ENCODE results near the gene SPIN4. TPM values are rescaled to one million over a fixed set of nuclear protein-coding genes. Genes with fewer than 3 reads are reported as not detected.
A peak's percentile ranks its signal among the peaks of the same experiment; 100 is the strongest.
"Not testable (repeated sequence)": the region's sequence is repeated elsewhere in the genome, so short reads cannot be mapped to it uniquely, and the experiment has no call there.

Gene SPIN4
- total RNA-seq, result 1 to 10 TPM; 2.3 to 3.9 (median 3.4) TPM

GRCh38 chrX:63350941-63351616 lies at the start of gene SPIN4:
Gene SPIN4, minus strand, starts transcription at chrX:63351332. Its CDS starts 513 bp downstream, at chrX:63350819.
- DNase-seq (ENCODE audit: low spot score in 2 of 2), result peak; percentile 70 to 96
- intact Hi-C loops (cut with DNase I; ENCODE audit: low total_unique reads), result no loop called here
- TF ChIP-seq POLR2A (IDR thresholded peaks at IDR 0.05), result no peak
- no peak for TF ChIP-seq CTCF (IDR thresholded peaks at IDR 0.05)
- WGBS, 2 donors, result 1 to 23% methylated on average over 9 to 54 of the region's 58 CpGs
- H3K4me3 ChIP-seq (ENCODE audit: low read depth, poor library complexity, severe bottlenecking), result peak within 1 kb of the TSS; percentile 43

- H3K4me3 ChIP-seq (ENCODE audit: low read depth, poor library complexity, severe bottlenecking), result no peak overlapping the region
- no peak for TF ChIP-seq CTCF (IDR thresholded peaks at IDR 0.05)
- TF ChIP-seq POLR2A (IDR thresholded peaks at IDR 0.05), result no peak
- intact Hi-C loops (cut with DNase I; ENCODE audit: low total_unique reads), result no loop called here
- DNase-seq (ENCODE audit: low spot score in 2 of 2), result no peak
Observed at GRCh38 chrX:63400340-63400739, 49.2 kb upstream of the SPIN4 start.

GRCh38 chrX:63394872-63395271 lies 43.7 kb upstream of the SPIN4 start:
- no peak for DNase-seq (ENCODE audit: low spot score in 2 of 2)
- no peak for TF ChIP-seq POLR2A (IDR thresholded peaks at IDR 0.05)
- no peak for TF ChIP-seq CTCF (IDR thresholded peaks at IDR 0.05)
- no peak overlapping the region for H3K4me3 ChIP-seq (ENCODE audit: low read depth, poor library complexity, severe bottlenecking)
- intact Hi-C loops (cut with DNase I; ENCODE audit: low total_unique reads), result no loop called here
- 59 to 71% methylated on average over 2 of the region's 2 CpGs for WGBS, 2 donors

GRCh38 chrX:63393094-63393493 lies 42.0 kb upstream of the SPIN4 start:
- intact Hi-C loops (cut with DNase I; ENCODE audit: low total_unique reads); DNase-seq (ENCODE audit: low spot score in 2 of 2); H3K4me3 ChIP-seq (ENCODE audit: low read depth, poor library complexity, severe bottlenecking): not testable (repeated sequence)
- 95% methylated on average over 19 of the region's 24 CpGs; no CpG with 5 or more reads in 1 of the 2 donors for WGBS, 2 donors

- H3K4me3 ChIP-seq (ENCODE audit: low read depth, poor library complexity, severe bottlenecking), result no peak overlapping the region
- TF ChIP-seq POLR2A (IDR thresholded peaks at IDR 0.05) (no peak), CTCF (IDR thresholded peaks at IDR 0.05) (no peak)
- WGBS, 2 donors, result 71 to 89% methylated on average over 3 of the region's 3 CpGs
- intact Hi-C loops (cut with DNase I; ENCODE audit: low total_unique reads), result no loop called here
- no peak for DNase-seq (ENCODE audit: low spot score in 2 of 2)
Observed at GRCh38 chrX:63387411-63387810, 36.3 kb upstream of the SPIN4 start.

GRCh38 chrX:63384263-63384662 lies 33.1 kb upstream of the SPIN4 start:
- intact Hi-C loops (cut with DNase I; ENCODE audit: low total_unique reads); DNase-seq (ENCODE audit: low spot score in 2 of 2); H3K4me3 ChIP-seq (ENCODE audit: low read depth, poor library complexity, severe bottlenecking): not testable (repeated sequence)

GRCh38 chrX:63373012-63373411 lies 21.9 kb upstream of the SPIN4 start:
- intact Hi-C loops (cut with DNase I; ENCODE audit: low total_unique reads); H3K4me3 ChIP-seq (ENCODE audit: low read depth, poor library complexity, severe bottlenecking); DNase-seq (ENCODE audit: low spot score in 2 of 2): not testable (repeated sequence)
- WGBS, 2 donors, result 93 to 100% methylated on average over 3 of the region's 3 CpGs

- intact Hi-C loops (cut with DNase I; ENCODE audit: low total_unique reads); H3K4me3 ChIP-seq (ENCODE audit: low read depth, poor library complexity, severe bottlenecking); DNase-seq (ENCODE audit: low spot score in 2 of 2): not testable (repeated sequence)
- 68 to 90% methylated on average over 2 to 5 of the region's 5 CpGs for WGBS, 2 donors
Observed at GRCh38 chrX:63367699-63368098, 16.6 kb upstream of the SPIN4 start.

Measured in lower leg skin (tissue), 4 donors.